Retinal pigment epithelial cell (primary cell): ENCODE measurements around the gene RHBDD1.

Source experiments
- DNase-seq: peaks from one replicate; pipeline ENCODE4 v3.0.0-alpha.2; 2010; ENCODE audit warnings: low read depth
- H3K4me3 ChIP-seq: 2 replicates; pipeline ENCODE4 v1.5.1; 2011; ENCODE audit warnings: mild to moderate bottlenecking, low read length, control low read depth, moderate library complexity
- TF ChIP-seq, protein P1 (sequence below): conservative IDR thresholded peaks from 2 replicates; pipeline ENCODE4 v1.5.1; 2011; ENCODE audit warnings: low read depth, low read length, control low read depth, inconsistent platforms

RHBDD1 gene

DNA sequence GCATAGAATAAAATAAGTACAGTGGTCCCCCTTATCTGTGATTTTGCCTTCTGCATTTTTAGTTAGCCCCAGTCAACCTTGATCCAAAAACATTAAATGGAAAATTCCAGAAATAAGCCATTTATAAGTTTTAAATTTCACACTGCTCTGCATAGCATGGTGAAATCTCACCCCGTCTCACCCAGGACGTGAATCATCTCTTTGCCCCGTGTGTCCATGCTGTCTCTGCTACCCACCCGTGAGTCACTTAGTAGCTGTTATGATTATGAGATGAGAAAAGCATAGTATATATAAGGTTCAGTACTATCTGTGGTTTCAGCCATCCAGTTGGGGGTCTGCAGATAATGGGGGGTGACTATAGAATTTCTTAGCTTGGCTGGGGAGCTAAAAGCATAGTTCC lies 67.3 kb downstream of the RHBDD1 start:
- H3K4me3 ChIP-seq: no peak overlapping the region
- no peak for DNase-seq
- TF ChIP-seq, protein P1, sequence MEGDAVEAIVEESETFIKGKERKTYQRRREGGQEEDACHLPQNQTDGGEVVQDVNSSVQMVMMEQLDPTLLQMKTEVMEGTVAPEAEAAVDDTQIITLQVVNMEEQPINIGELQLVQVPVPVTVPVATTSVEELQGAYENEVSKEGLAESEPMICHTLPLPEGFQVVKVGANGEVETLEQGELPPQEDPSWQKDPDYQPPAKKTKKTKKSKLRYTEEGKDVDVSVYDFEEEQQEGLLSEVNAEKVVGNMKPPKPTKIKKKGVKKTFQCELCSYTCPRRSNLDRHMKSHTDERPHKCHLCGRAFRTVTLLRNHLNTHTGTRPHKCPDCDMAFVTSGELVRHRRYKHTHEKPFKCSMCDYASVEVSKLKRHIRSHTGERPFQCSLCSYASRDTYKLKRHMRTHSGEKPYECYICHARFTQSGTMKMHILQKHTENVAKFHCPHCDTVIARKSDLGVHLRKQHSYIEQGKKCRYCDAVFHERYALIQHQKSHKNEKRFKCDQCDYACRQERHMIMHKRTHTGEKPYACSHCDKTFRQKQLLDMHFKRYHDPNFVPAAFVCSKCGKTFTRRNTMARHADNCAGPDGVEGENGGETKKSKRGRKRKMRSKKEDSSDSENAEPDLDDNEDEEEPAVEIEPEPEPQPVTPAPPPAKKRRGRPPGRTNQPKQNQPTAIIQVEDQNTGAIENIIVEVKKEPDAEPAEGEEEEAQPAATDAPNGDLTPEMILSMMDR: no peak

DNA sequence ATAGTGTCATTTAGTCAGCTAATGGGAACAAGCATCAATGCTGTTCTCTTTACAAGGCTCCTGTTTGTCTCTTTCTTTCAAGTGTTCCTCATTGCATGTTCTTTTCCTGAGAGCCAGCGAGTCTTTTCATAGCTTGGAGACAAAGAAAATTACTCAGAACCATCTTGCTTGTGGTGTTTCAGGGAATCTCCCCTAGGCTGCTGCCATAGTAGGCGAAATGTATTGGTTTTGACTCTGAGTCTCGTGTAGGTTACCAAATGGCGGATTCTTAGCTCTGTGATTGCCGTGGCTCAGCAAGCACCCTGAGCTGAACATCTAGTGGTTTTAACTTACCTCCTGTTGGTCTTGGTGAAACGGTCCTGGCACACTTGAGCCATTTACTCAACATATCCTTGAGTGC lies 68.7 kb downstream of the RHBDD1 start:
- H3K4me3 ChIP-seq: no peak overlapping the region
- DNase-seq: no peak
- TF ChIP-seq, protein P1: no peak

DNA sequence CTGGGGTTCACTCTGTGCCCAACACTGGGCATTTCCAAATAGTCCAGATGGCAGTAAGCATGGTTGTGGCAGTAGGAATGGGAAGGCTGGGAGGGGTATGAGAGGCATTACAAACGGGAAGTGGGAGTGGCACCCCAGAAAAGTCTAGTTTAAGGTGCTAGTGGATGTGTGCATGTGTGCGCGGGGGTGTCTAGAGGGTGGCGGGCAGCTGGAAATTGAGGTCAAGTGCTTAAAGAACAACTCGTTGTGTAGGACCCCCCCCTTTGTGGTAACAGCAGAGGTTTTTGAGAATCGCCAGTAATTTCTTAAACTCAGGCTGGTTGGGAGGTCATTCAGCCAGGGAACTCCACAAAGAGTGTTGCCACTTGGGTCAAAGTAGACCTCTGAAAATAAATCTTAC lies 69.9 kb downstream of the RHBDD1 start:
- no peak for DNase-seq
- TF ChIP-seq, protein P1: no peak
- H3K4me3 ChIP-seq: no peak overlapping the region

DNA sequence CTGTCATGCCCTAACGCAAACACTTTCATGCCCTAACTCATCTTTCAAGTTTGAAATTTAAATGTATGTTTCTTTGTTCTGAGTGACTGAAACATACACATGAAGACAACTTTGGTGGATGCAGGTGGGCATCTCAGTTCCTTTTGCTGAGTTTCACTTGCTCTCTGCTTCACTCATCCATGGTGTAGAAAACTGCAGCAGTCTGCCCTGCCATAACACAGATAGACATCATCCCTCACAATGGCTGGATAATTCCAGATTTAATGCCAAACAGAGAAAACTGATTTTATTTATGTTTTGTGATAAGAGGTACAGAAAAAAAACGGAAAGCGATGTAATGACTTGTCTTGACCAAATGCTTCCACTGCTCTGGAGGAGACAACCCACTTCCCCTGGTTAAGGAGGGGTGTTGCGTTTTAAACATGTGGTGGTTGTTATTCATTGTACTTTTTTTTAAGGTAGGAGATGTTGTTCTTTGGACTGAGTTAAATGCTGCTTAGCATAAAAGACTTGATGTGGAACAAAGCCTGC lies 70.4 kb downstream of the RHBDD1 start:
- TF ChIP-seq, protein P1: no peak
- no peak for DNase-seq
- no peak overlapping the region for H3K4me3 ChIP-seq

DNA sequence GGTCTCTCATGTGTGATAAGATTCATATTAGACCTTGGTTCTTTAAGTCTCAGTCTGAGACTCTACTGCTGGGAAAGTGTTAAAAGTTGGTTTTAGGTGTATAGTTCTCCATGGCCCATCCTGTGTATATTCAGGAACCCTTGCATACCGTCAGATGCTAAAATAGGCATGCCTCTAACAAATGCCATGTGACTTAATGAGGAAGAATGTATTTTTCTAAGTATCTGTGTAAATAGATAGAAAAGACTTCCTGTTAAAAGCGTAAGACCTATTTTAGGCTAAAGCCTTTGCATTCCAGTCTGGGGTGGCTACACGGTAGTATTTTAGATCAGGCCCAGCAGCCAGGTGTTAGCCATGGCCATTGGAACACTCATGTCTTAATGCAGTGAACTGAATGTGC lies 73.3 kb downstream of the RHBDD1 start:
- no peak overlapping the region for H3K4me3 ChIP-seq
- no peak for DNase-seq
- TF ChIP-seq, protein P1: no peak

DNA sequence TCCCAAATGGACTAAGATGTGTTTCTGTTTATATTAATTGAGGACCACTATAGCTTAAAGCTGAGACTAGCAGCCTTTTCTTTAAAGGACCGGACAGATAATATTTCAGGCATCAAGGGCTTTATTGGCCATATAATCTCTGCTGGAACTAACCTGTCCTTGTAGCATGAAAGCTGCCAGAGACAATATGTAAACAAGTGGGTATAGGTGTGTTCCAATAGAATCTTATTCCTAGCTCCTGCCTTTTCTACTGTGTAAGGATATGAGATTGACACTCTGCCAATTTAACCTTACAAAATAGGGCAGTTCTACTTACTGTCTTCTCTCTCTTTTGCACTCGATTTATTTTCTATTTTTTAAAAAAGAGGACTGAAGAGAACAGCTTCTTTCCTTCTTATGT lies 74.0 kb downstream of the RHBDD1 start:
- DNase-seq: no peak
- H3K4me3 ChIP-seq: no peak overlapping the region
- TF ChIP-seq, protein P1: no peak

DNA sequence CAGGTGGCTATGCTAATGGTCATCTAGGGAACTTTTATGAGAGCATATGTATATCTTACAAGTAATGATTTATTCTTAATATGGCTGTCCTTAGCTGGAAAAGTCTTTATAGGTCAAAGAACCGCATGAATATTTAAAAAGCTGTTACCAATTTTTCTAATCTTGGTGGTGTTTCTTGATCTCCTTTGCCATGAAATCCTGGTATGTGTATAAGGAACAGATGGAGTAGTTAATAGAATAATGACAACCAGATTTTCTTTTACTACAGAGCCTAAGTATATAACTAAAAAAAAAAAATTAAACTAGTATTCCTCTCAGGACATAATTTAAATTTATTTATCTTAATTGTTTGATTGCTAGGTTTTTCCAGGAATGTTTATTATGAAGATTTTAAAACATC lies 74.5 kb downstream of the RHBDD1 start:
- no peak for DNase-seq
- TF ChIP-seq, protein P1: no peak
- H3K4me3 ChIP-seq: no peak overlapping the region
